IMR-90 (cell line): ENCODE data around the gene EMD. TPM values are rescaled to one million over a fixed set of nuclear protein-coding genes. Genes with fewer than 3 reads are reported as not detected.

Experiments
- ATAC-seq: fragments of 200-7000 bp; cut with Tn5 transposase; 2 replicates; pipeline ENCODE4 v1.9.1; 2020; ENCODE audit warnings: low read depth, mild to moderate bottlenecking, moderate library complexity
- BruUV-seq: library from RNA; stranded (reverse); fragments of 400-500 nt; replicated peaks from 2 replicates; lab custom pipeline; 2021; lab: Mats Ljungman, UMichigan
- CTCF ChIA-PET: fragments of 300-600 bp; formaldehyde crosslinking; extraction: SDS; loops from one replicate; lab custom pipeline; 2021; ENCODE audit warnings: antibody characterized with exemption; lab: Yijun Ruan, JAX
- POLR2A ChIA-PET: fragments of 300-600 bp; sonication (Branson Sonifier 250); formaldehyde crosslinking; loops from one replicate; lab custom pipeline; 2022; ENCODE audit warnings: antibody characterized with exemption; ENCODE audit not compliant: unreplicated experiment; lab: Charles Lee
- DNase-seq: peaks from one replicate; pipeline ENCODE4 v3.0.0; 2013
- H2AFZ ChIP-seq: replicated peaks from 2 replicates; pipeline ENCODE3; 2013; ENCODE audit warnings: low read length, mild to moderate bottlenecking; ENCODE audit not compliant: poor library complexity
- H2AK5ac ChIP-seq: 2 replicates; pipeline ENCODE4 v1.6.1; 2013; ENCODE audit warnings: low read depth, low read length, inconsistent platforms
- H2AK9ac ChIP-seq: replicated peaks from 2 replicates; pipeline ENCODE3; 2013; ENCODE audit warnings: mild to moderate bottlenecking, low read depth, low read length, moderate library complexity; ENCODE audit not compliant: poor library complexity
- H2BK120ac ChIP-seq: 2 replicates; pipeline ENCODE4 v1.6.1; 2013; ENCODE audit warnings: low read depth, low read length, inconsistent platforms
- H2BK15ac ChIP-seq: 3 replicates; pipeline ENCODE4 v1.6.1; 2013; ENCODE audit warnings: low read depth, low read length, inconsistent platforms
- H2BK20ac ChIP-seq: 2 replicates; pipeline ENCODE4 v1.6.1; 2013; ENCODE audit warnings: low read depth, mild to moderate bottlenecking, inconsistent platforms, low read length, moderate library complexity
- H2BK5ac ChIP-seq: 2 replicates; pipeline ENCODE4 v1.6.1; 2013; ENCODE audit warnings: mild to moderate bottlenecking, low read depth, low read length, inconsistent platforms; ENCODE audit not compliant: poor library complexity, severe bottlenecking
- H3K14ac ChIP-seq: replicated peaks from 2 replicates; pipeline ENCODE4 v1.6.1; 2013; ENCODE audit warnings: low read depth, low read length, inconsistent platforms
- H3K18ac ChIP-seq: 2 replicates; pipeline ENCODE4 v1.6.1; 2013; ENCODE audit warnings: low read depth, low read length, control low read depth
- H3K23ac ChIP-seq: 2 replicates; pipeline ENCODE4 v1.6.1; 2013; ENCODE audit warnings: low read depth, low read length, inconsistent platforms
- H3K27ac ChIP-seq: 2 replicates; pipeline ENCODE4 v1.5.1; 2013; ENCODE audit warnings: mild to moderate bottlenecking, control low read depth, low read length; ENCODE audit not compliant: insufficient read depth
- H3K27me3 ChIP-seq: 2 replicates; pipeline ENCODE4 v1.6.1; 2013; ENCODE audit warnings: low read length; ENCODE audit not compliant: control insufficient read depth, insufficient read depth
- H3K36me3 ChIP-seq: 2 replicates; pipeline ENCODE4 v1.6.1; 2013; ENCODE audit warnings: low read length, mixed read lengths; ENCODE audit not compliant: control insufficient read depth, insufficient read depth
- H3K4ac ChIP-seq: 2 replicates; pipeline ENCODE4 v1.6.1; 2013; ENCODE audit warnings: low read depth, low read length, inconsistent platforms
- H3K4me1 ChIP-seq: 2 replicates; pipeline ENCODE4 v1.6.1; 2013; ENCODE audit warnings: low read length, mixed read lengths; ENCODE audit not compliant: control insufficient read depth, insufficient read depth
- H3K4me2 ChIP-seq: 2 replicates; pipeline ENCODE4 v1.6.1; 2013; ENCODE audit warnings: low read depth, mild to moderate bottlenecking, control low read depth, low read length, moderate library complexity
- H3K4me3 ChIP-seq: 2 replicates; pipeline ENCODE4 v1.5.1; 2013; ENCODE audit warnings: low read depth, mild to moderate bottlenecking, control low read depth, low read length, moderate library complexity; ENCODE audit not compliant: insufficient read depth
- H3K56ac ChIP-seq: 2 replicates; pipeline ENCODE4 v1.6.1; 2013; ENCODE audit warnings: low read length, inconsistent platforms; ENCODE audit not compliant: insufficient read depth; ENCODE audit errors: extremely low read depth
- H3K79me1 ChIP-seq, 2 experiments: 2 replicates each; pipeline ENCODE4 v1.6.1; 2013; ENCODE audit warnings: low read length in 2 of 2, inconsistent platforms in 1 of 2, low read depth in 1 of 2
- H3K9ac ChIP-seq: 2 replicates; pipeline ENCODE4 v1.6.1; 2013; ENCODE audit warnings: low read depth, low read length, control low read depth
- H3K9me1 ChIP-seq: 2 replicates; pipeline ENCODE4 v1.6.1; 2013; ENCODE audit warnings: low read length, inconsistent platforms; ENCODE audit not compliant: insufficient read depth
- H3K9me3 ChIP-seq: 2 replicates; pipeline ENCODE4 v1.6.1; 2013; ENCODE audit warnings: low read length; ENCODE audit not compliant: control insufficient read depth, insufficient read depth
- H4K20me1 ChIP-seq: 2 replicates; pipeline ENCODE4 v1.6.1; 2013; ENCODE audit warnings: low read length, inconsistent platforms; ENCODE audit not compliant: insufficient read depth
- H4K5ac ChIP-seq: 2 replicates; pipeline ENCODE4 v1.6.1; 2013; ENCODE audit warnings: mild to moderate bottlenecking, low read depth, low read length, control low read depth
- H4K8ac ChIP-seq, 2 experiments: 2 replicates each; pipeline ENCODE4 v1.6.1; 2013; ENCODE audit warnings: low read depth in 2 of 2, low read length in 2 of 2, control low read depth in 1 of 2, inconsistent platforms in 1 of 2
- H4K91ac ChIP-seq: 2 replicates; pipeline ENCODE4 v1.6.1; 2013; ENCODE audit warnings: low read depth, low read length, inconsistent platforms; ENCODE audit not compliant: insufficient read depth
- ELK1 ChIP-seq: fragments of 150-350 bp; IDR thresholded peaks from 2 replicates; pipeline ENCODE4 v1.6.1; 2016; ENCODE audit warnings: low read depth, mild to moderate bottlenecking, low read length, moderate library complexity, borderline replicate concordance
- MAZ ChIP-seq: IDR thresholded peaks from 2 replicates; pipeline ENCODE4 v1.6.1; 2012; ENCODE audit warnings: low read depth, mild to moderate bottlenecking, low read length, improper control_type of control experiment, moderate library complexity, borderline replicate concordance
- MXI1 ChIP-seq: IDR thresholded peaks from 2 replicates; pipeline ENCODE4 v1.6.1; 2012; ENCODE audit warnings: low read depth, mild to moderate bottlenecking, low read length, moderate library complexity, borderline replicate concordance
- NFE2L2 ChIP-seq: fragments of 150-350 bp; IDR thresholded peaks from 2 replicates; pipeline ENCODE4 v1.6.1; 2016; ENCODE audit warnings: low read depth, mild to moderate bottlenecking, low read length
- RCOR1 ChIP-seq: IDR thresholded peaks from 2 replicates; pipeline ENCODE4 v1.6.1; 2012; ENCODE audit warnings: mild to moderate bottlenecking, low read length, improper control_type of control experiment; ENCODE audit not compliant: insufficient replicate concordance
- WGBS, 2 experiments: methylation state at CpG; one replicate each; pipeline versions ENCODE4 v1.1.5 to v1.1.7; 2013; ENCODE audit warnings: missing lambda C conversion rate in 2 of 2; ENCODE audit not compliant: insufficient read length in 1 of 2; ENCODE audit errors: extremely low coverage in 2 of 2; 5-methylcytosine and 5-hydroxymethylcytosine counted together
- dilution Hi-C: fragments of 300-500 bp; cut with HindIII; formaldehyde crosslinking; loops from one replicate; pipeline ENCODE4 v1.14.3; 2018; ENCODE audit warnings: low sequenced_read_pairs; ENCODE audit not compliant: unreplicated experiment
- in situ Hi-C: fragments of 300-500 bp; cut with MboI; formaldehyde crosslinking; loops from 3 replicates; pipeline ENCODE4 v1.14.3; 2019; ENCODE audit warnings: low sequenced_read_pairs, inconsistent platforms, mixed read lengths
- intact Hi-C: fragments of 100-400 bp; cut with micrococcal nuclease; formaldehyde crosslinking; loops from 2 replicates; pipeline ENCODE4 v1.10.0; 2022
- microRNA-seq, 2 experiments: library from miRNA; stranded (forward) in 1 of 2; unstranded in 1 of 2; fragments of 10-50 nt in 1 of 2; fragments of <30 nt in 1 of 2; gene quantifications in 1 of 2; microRNA quantifications in 1 of 2; one replicate each; pipeline versions ENCODE3 to v1.1.0; 2013 to 2020; ENCODE audit not compliant: insufficient read depth in 1 of 2, insufficient read length in 1 of 2, unreplicated experiment in 1 of 2
- polyA plus RNA-seq, 3 experiments: library from polyadenylated mRNA; depleted of rRNA; stranded (reverse); fragments of >200 nt; gene quantifications; 2 replicates each; pipeline ENCODE4 v1.2.3, GENCODE V29; 2012; ENCODE audit warnings: low replicate concordance in 1 of 3
- small RNA-seq, 5 experiments: library from RNA; depleted of rRNA; stranded (forward); fragments of <200 nt; gene quantifications; one replicate each; pipeline ENCODE3, GENCODE V24; 2012
- total RNA-seq: library from RNA; depleted of rRNA; stranded (reverse); fragments of >200 nt; gene quantifications from 2 replicates; pipeline ENCODE4 v1.2.3, GENCODE V29; 2012; rRNA removed

Gene EMD
- total and polyA plus RNA-seq, 2 of the 4 experiments (the other 2 are of a cell fraction) = 9.9 to 80.6 TPM

- Histone ChIP-seq H2BK120ac (no peak overlapping the region), H2BK5ac (no peak overlapping the region), H3K27me3 (no peaks in the 10 kb centered on the region), H2AK5ac (no peak overlapping the region), H2AFZ (no peak overlapping the region), H3K18ac (no peak overlapping the region), H3K23ac (no peak overlapping the region), H3K9me3 (no peaks in the 10 kb centered on the region), H3K9me1 (peaks cover 3% of the 10 kb centered on the region; the same call in 1 of the 2 replicates), H2BK15ac (no peak overlapping the region), H3K14ac (no peak overlapping the region), H3K79me1 (peaks cover 7 to 25% of the 10 kb centered on the region in 2 experiments), H3K4me3 (no peak overlapping the region), H3K4me2 (no peak overlapping the region), H4K20me1 (peaks cover 7% of the 10 kb centered on the region), H3K56ac (no peak overlapping the region), H3K9ac (no peak overlapping the region), H4K8ac (no peak overlapping the region), H2BK20ac (no peak overlapping the region), H2AK9ac (no peak overlapping the region), H3K4ac (no peak overlapping the region), H4K91ac (no peak overlapping the region), H3K36me3 (peaks cover 31% of the 10 kb centered on the region), H3K27ac (no peak overlapping the region), H4K5ac (no peak overlapping the region), H3K4me1 (peaks cover 2% of the 10 kb centered on the region; the same call in 1 of the 2 replicates)
- no TSS peak for BruUV-seq
- 100% methylated on average over 1 of the region's 7 CpGs; no CpG with 5 or more reads in 1 of the 2 experiments for WGBS, 2 experiments
- in situ Hi-C loops (no loop called here), dilution Hi-C loops (no loop called here), intact Hi-C loops (no loop called here)
- TF ChIP-seq MAZ = no peak
- no peak for TF ChIP-seq NFE2L2
- TF ChIP-seq MXI1 = no peak
- no peak for TF ChIP-seq RCOR1
- no peak for TF ChIP-seq ELK1
- CTCF ChIA-PET = no interaction called here
- no peak for ATAC-seq
- POLR2A ChIA-PET = no interaction called here
- no peak for DNase-seq
Measured at GRCh38 chrX:154430916-154431315, 51.8 kb downstream of the EMD start.

Small RNA genes within 50 kb of the gene (microRNA-seq; reads per million reads assigned to microRNA genes)
- gene SNORA70 (ENCODE audit: insufficient read depth, insufficient read length) = not detected

Small RNA genes within 50 kb of the gene (small RNA-seq; reads per million reads assigned to genes)
- 0 reads per million in 5 experiments for gene SNORA70

Other genes with a start within 250 kb of the EMD start
- gene OPN1LW, start 235.1 kb upstream of the EMD start, total RNA-seq = not detected in 2 replicates
- gene OPN1LW, start 235.1 kb upstream of the EMD start, polyA plus RNA-seq (2012; rRNA removed) = not detected in 2 replicates
- not detected in 2 replicates for gene OPN1MW, start 196.7 kb upstream of the EMD start, total RNA-seq
- gene OPN1MW, start 196.7 kb upstream of the EMD start, polyA plus RNA-seq (2012; rRNA removed) = not detected in 2 replicates
- gene OPN1MW2, start 159.5 kb upstream of the EMD start, total RNA-seq = not detected in 2 replicates
- not detected in 2 replicates for gene OPN1MW2, start 159.5 kb upstream of the EMD start, polyA plus RNA-seq (2012; rRNA removed)
- not detected in 2 replicates for gene OPN1MW3, start 121.7 kb upstream of the EMD start, total RNA-seq
- gene OPN1MW3, start 121.7 kb upstream of the EMD start, polyA plus RNA-seq (2012; rRNA removed) = not detected in 2 replicates
- not detected in 2 replicates for gene TEX28, start 84.2 kb upstream of the EMD start, total RNA-seq
- not detected in 2 replicates for gene TEX28, start 84.2 kb upstream of the EMD start, polyA plus RNA-seq (2012; rRNA removed)
- gene TKTL1, start 83.5 kb upstream of the EMD start, total RNA-seq = not detected in 2 replicates
- gene TKTL1, start 83.5 kb upstream of the EMD start, polyA plus RNA-seq (2012; rRNA removed) = not detected in 2 replicates
- gene FLNA, start 4.7 kb upstream of the EMD start, total RNA-seq = 1,356 and 1,443 TPM in 2 replicates
- gene FLNA, start 4.7 kb upstream of the EMD start, polyA plus RNA-seq (2012; rRNA removed) = 1,357 and 1,435 TPM in 2 replicates
- 1,582 and 1,900 TPM in 2 replicates for gene RPL10, start 19.1 kb downstream of the EMD start, total RNA-seq
- 4,696 and 7,467 TPM in 2 replicates for gene RPL10, start 19.1 kb downstream of the EMD start, polyA plus RNA-seq (2012; rRNA removed)
- 42.5 and 51.4 TPM in 2 replicates for gene DNASE1L1, start 30.0 kb downstream of the EMD start, total RNA-seq
- gene DNASE1L1, start 30.0 kb downstream of the EMD start, polyA plus RNA-seq (2012; rRNA removed) = 54.7 and 55.5 TPM in 2 replicates
- 4.4 and 4.8 TPM in 2 replicates for gene TAFAZZIN, start 32.2 kb downstream of the EMD start, total RNA-seq
- gene TAFAZZIN, start 32.2 kb downstream of the EMD start, polyA plus RNA-seq (2012; rRNA removed) = 24.4 and 26.6 TPM in 2 replicates
- gene ATP6AP1, start 49.4 kb downstream of the EMD start, total RNA-seq = 13.8 and 13.9 TPM in 2 replicates
- gene ATP6AP1, start 49.4 kb downstream of the EMD start, polyA plus RNA-seq (2012; rRNA removed) = 96.7 and 98.4 TPM in 2 replicates
- 113 and 117 TPM in 2 replicates for gene GDI1, start 57.9 kb downstream of the EMD start, total RNA-seq
- 291 and 331 TPM in 2 replicates for gene GDI1, start 57.9 kb downstream of the EMD start, polyA plus RNA-seq (2012; rRNA removed)
- 46.4 and 65.5 TPM in 2 replicates for gene FAM50A, start 64.8 kb downstream of the EMD start, total RNA-seq
- 107 and 119 TPM in 2 replicates for gene FAM50A, start 64.8 kb downstream of the EMD start, polyA plus RNA-seq (2012; rRNA removed)
- gene PLXNA3, start 79.0 kb downstream of the EMD start, total RNA-seq = 4.3 and 8.1 TPM in 2 replicates
- gene PLXNA3, start 79.0 kb downstream of the EMD start, polyA plus RNA-seq (2012; rRNA removed) = 111 and 126 TPM in 2 replicates
- gene LAGE3, start 100.0 kb downstream of the EMD start, total RNA-seq = 3.6 and 6.4 TPM in 2 replicates
- 14.8 and 17.6 TPM in 2 replicates for gene LAGE3, start 100.0 kb downstream of the EMD start, polyA plus RNA-seq (2012; rRNA removed)
- gene UBL4A, start 107.3 kb downstream of the EMD start, total RNA-seq = 21.4 and 28.3 TPM in 2 replicates
- 22.2 and 24.6 TPM in 2 replicates for gene UBL4A, start 107.3 kb downstream of the EMD start, polyA plus RNA-seq (2012; rRNA removed)
- gene SLC10A3, start 111.3 kb downstream of the EMD start, total RNA-seq = 15.2 and 16.1 TPM in 2 replicates
- gene SLC10A3, start 111.3 kb downstream of the EMD start, polyA plus RNA-seq (2012; rRNA removed) = 24.6 and 26.9 TPM in 2 replicates
- 14.0 and 15.0 TPM in 2 replicates for gene FAM3A, start 136.9 kb downstream of the EMD start, total RNA-seq
- 47.2 and 52.0 TPM in 2 replicates for gene FAM3A, start 136.9 kb downstream of the EMD start, polyA plus RNA-seq (2012; rRNA removed)
- gene G6PD, start 167.6 kb downstream of the EMD start, total RNA-seq = 60.0 and 77.1 TPM in 2 replicates
- 174 and 213 TPM in 2 replicates for gene G6PD, start 167.6 kb downstream of the EMD start, polyA plus RNA-seq (2012; rRNA removed)
- 13.9 and 16.5 TPM in 2 replicates for gene IKBKG, start 168.3 kb downstream of the EMD start, total RNA-seq
- gene IKBKG, start 168.3 kb downstream of the EMD start, polyA plus RNA-seq (2012; rRNA removed) = 38.2 and 41.3 TPM in 2 replicates
- not detected in 2 replicates for gene CTAG1A, start 205.8 kb downstream of the EMD start, total RNA-seq
- gene CTAG1A, start 205.8 kb downstream of the EMD start, polyA plus RNA-seq (2012; rRNA removed) = not detected in 2 replicates
- gene CTAG1B, start 240.0 kb downstream of the EMD start, total RNA-seq = not detected in 2 replicates
- not detected in 2 replicates for gene CTAG1B, start 240.0 kb downstream of the EMD start, polyA plus RNA-seq (2012; rRNA removed)